ENCODE data around the gene MAP7D3.

MAP7D3 gene

DNA sequence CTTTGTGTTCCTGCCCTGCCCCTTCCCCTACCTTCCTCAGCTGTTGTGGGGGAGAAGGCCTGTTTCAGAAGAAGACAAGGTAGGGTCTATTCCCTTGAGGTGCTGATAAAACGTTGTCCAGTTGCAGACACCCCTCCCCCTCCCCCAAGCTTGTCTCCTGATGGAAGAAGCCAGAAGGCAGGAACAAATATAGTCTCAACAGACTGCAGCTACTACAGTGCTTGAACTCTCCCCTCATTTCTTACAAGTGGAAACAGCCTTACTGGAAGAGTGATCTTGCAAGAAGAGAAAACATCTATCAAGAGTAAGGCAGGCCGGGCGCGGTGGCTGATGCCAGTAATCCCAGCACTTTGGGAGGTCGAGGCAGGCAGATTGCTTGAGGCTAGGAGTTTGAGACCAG, 11.0 kb upstream of the MAP7D3 start:
- TF ChIP-seq, protein P1, sequence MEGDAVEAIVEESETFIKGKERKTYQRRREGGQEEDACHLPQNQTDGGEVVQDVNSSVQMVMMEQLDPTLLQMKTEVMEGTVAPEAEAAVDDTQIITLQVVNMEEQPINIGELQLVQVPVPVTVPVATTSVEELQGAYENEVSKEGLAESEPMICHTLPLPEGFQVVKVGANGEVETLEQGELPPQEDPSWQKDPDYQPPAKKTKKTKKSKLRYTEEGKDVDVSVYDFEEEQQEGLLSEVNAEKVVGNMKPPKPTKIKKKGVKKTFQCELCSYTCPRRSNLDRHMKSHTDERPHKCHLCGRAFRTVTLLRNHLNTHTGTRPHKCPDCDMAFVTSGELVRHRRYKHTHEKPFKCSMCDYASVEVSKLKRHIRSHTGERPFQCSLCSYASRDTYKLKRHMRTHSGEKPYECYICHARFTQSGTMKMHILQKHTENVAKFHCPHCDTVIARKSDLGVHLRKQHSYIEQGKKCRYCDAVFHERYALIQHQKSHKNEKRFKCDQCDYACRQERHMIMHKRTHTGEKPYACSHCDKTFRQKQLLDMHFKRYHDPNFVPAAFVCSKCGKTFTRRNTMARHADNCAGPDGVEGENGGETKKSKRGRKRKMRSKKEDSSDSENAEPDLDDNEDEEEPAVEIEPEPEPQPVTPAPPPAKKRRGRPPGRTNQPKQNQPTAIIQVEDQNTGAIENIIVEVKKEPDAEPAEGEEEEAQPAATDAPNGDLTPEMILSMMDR (IDR thresholded peaks at IDR 0.05; ENCODE audit: control insufficient read depth, extremely low read depth, insufficient read depth), result no peak
- no peak overlapping the region for H3K4me3 ChIP-seq (ENCODE audit: low read depth, low read length)
- no peak for DNase-seq (ENCODE audit: low read depth)

DNA sequence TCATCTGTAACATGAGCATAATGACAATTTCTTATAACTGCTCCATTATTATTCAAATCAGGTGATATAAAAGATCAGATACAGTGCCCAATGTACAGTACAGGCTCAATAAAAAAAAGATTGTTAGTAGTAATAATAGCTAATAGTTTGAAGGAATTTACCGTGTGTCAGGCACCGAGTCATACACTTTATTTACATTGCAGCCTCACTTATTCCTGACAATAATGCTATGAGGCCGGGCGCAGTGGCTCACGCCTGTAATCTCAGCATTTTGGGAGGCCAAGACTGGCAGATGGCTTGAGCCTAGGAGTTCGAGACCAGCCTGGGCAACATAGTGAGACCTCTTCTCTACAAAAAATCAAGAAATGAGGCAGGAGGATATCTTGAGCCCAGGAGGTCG, 10.1 kb upstream of the MAP7D3 start:
- no peak for DNase-seq (ENCODE audit: low read depth)
- TF ChIP-seq, protein P1 (IDR thresholded peaks at IDR 0.05; ENCODE audit: control insufficient read depth, extremely low read depth, insufficient read depth), result no peak
- no peak overlapping the region for H3K4me3 ChIP-seq (ENCODE audit: low read depth, low read length)

DNA sequence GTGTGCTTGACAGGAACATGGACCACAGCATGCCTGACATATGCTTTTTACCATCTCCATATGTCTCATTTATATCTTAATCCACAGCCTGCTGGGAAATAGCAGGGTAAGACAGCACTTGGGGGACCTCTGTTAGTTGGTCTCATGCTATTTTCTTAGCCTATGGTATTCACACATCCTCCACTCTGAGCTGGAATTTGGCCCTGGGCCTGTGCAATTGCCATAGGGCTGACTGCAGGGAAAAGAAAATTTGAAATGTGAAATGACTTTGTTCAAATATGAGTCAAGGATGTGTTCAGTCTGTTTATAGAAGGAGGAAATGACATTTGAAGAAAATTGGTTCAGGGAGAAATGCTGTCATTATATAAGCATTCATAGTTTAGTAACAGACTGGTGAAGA, 9.6 kb upstream of the MAP7D3 start:
- H3K4me3 ChIP-seq (ENCODE audit: low read depth, low read length), result no peak overlapping the region
- TF ChIP-seq, protein P1 (IDR thresholded peaks at IDR 0.05; ENCODE audit: control insufficient read depth, extremely low read depth, insufficient read depth), result no peak
- no peak for DNase-seq (ENCODE audit: low read depth)

DNA sequence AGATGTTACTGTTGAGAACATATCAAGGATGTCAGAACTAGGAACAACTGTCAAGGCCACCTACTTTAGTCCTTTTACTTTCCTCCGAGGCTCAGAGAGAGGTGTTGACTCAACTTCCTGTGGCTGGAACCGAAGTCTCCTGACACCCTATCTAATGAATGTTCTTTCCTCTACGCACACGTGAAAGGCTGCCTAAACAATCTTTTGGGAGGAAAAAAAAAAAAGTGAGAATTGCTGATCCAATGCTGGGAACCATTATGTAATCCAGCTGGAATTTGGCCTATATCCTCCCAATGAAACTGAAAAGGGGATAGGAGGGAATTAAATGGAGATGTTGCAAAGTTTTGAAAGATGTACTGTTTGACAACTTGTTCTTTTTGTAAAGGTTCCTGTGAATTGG, 8.3 kb upstream of the MAP7D3 start:
- no peak overlapping the region for H3K4me3 ChIP-seq (ENCODE audit: low read depth, low read length)
- DNase-seq (ENCODE audit: low read depth), result no peak
- TF ChIP-seq, protein P1 (IDR thresholded peaks at IDR 0.05; ENCODE audit: control insufficient read depth, extremely low read depth, insufficient read depth), result no peak

DNA sequence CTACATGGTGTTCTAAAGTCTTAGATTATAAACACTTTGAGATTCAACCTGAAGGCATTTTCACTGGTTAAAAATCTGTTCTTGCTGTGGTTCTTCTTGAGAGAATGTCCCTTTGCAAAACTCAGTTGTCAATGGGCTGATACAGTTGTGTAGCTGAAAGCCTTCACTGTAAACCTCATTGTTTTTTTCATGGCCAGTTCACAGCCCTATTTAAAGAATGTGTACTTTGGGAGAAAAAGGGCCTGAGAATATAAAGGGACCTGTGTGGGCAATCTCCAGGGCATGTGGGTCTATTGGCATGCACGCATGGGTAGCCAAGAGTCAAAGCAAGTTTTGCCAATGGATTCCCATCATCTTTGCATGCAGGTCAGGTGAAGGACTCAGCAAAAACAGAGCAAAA, 7.8 kb upstream of the MAP7D3 start:
- no peak overlapping the region for H3K4me3 ChIP-seq (ENCODE audit: low read depth, low read length)
- no peak for DNase-seq (ENCODE audit: low read depth)
- TF ChIP-seq, protein P1 (IDR thresholded peaks at IDR 0.05; ENCODE audit: control insufficient read depth, extremely low read depth, insufficient read depth), result no peak

DNA sequence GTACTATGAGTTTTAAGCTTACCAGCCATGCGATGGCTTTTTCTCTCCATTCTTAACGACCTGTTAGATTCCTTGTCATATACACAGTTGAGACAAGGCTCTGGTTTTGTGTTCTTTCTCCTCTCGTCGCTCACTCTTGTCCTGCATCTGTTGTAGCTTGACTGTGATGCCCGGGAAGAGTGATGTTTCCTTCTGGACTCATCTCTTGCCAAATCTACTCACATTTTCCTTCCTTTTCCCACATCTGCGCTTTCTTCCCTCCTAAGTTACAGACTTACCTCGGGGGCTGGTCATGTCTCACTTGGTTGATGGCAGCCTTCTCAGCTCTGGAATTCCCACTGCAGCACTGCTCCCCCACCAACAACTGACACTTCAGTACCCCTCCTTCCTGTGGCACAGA, 4.8 kb upstream of the MAP7D3 start:
- no peak for DNase-seq (ENCODE audit: low read depth)
- H3K4me3 ChIP-seq (ENCODE audit: low read depth, low read length), result no peak overlapping the region
- TF ChIP-seq, protein P1 (IDR thresholded peaks at IDR 0.05; ENCODE audit: control insufficient read depth, extremely low read depth, insufficient read depth), result no peak

DNA sequence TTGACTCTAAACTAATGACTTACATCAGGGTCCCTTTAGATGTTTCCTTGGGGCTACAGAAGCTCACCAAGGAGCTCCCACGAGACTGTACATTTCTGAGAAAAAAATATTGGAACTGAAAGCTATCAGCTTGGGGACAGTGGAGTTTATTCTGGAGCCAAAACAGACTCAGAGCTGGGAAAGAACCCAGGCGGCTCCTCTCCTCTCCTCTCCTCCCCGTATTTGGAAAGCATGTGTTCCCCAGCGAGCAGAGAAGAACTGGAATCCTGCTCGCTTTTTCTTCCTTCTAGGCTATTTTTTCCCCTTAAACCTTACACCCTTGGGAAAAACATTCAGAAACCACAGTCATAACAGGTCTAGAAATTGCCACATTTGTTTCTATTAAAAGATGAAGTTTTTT, 4.3 kb upstream of the MAP7D3 start:
- DNase-seq (ENCODE audit: low read depth), result no peak
- H3K4me3 ChIP-seq (ENCODE audit: low read depth, low read length), result no peak overlapping the region
- TF ChIP-seq, protein P1 (IDR thresholded peaks at IDR 0.05; ENCODE audit: control insufficient read depth, extremely low read depth, insufficient read depth), result no peak
